Liver (tissue), 9 donors: ENCODE data around the gene JAKMIP3. TPM values are rescaled to one million over a fixed set of nuclear protein-coding genes. Genes with fewer than 3 reads are reported as not detected.

Experiments
- DNase-seq: peaks from one replicate; pipeline ENCODE4 v3.0.0-alpha.2; 2017; ENCODE audit warnings: low spot score
- H3K27ac ChIP-seq, 2 donors: one replicate each; pipeline ENCODE4 v1.7.0; 2013; ENCODE audit warnings: inconsistent platforms in 2 of 2, low read length in 2 of 2, control low read depth in 1 of 2, low read depth in 1 of 2, mild to moderate bottlenecking in 1 of 2
- H3K27me3 ChIP-seq, 4 donors: one replicate each; pipeline versions ENCODE4 v1.6.1 to v1.7.0; 2013; ENCODE audit warnings: low read length in 3 of 4, inconsistent platforms in 1 of 4, mild to moderate bottlenecking in 1 of 4, moderate library complexity in 1 of 4; ENCODE audit not compliant: control insufficient read depth in 4 of 4, insufficient read depth in 4 of 4
- H3K36me3 ChIP-seq, 4 donors: one replicate each; pipeline versions ENCODE4 v1.6.1 to v1.7.0; 2013; ENCODE audit warnings: low read length in 3 of 4, mild to moderate bottlenecking in 3 of 4, low read depth in 1 of 4, moderate library complexity in 1 of 4; ENCODE audit not compliant: control insufficient read depth in 4 of 4, insufficient read depth in 3 of 4
- H3K4me1 ChIP-seq, 4 donors: one replicate each; pipeline versions ENCODE4 v1.6.1 to v1.7.0; 2013; ENCODE audit warnings: low read length in 3 of 4, mild to moderate bottlenecking in 3 of 4, moderate library complexity in 1 of 4; ENCODE audit not compliant: control insufficient read depth in 4 of 4, insufficient read depth in 4 of 4
- H3K4me3 ChIP-seq, 3 donors: one replicate each; pipeline versions ENCODE4 v1.6.1 to v1.7.0; 2013; ENCODE audit warnings: low read length in 3 of 3, control low read depth in 1 of 3, low read depth in 1 of 3, mild to moderate bottlenecking in 1 of 3
- H3K9ac ChIP-seq, 2 donors: one replicate each; pipeline ENCODE4 v1.7.0; 2013; ENCODE audit warnings: low read length in 2 of 2, mild to moderate bottlenecking in 2 of 2, moderate library complexity in 2 of 2, control low read depth in 1 of 2, low read depth in 1 of 2
- H3K9me3 ChIP-seq, 4 donors: one replicate each; pipeline versions ENCODE4 v1.6.1 to v1.7.0; 2013; ENCODE audit warnings: low read length in 3 of 4; ENCODE audit not compliant: control insufficient read depth in 4 of 4
- CTCF ChIP-seq: fragments of 150-350 bp; IDR thresholded peaks from 2 replicates; pipeline ENCODE4 v1.5.1; 2017; ENCODE audit warnings: improper control_type of control experiment, low read depth, low read length; ENCODE audit not compliant: missing input control
- EGR1 ChIP-seq, 2 donors: IDR thresholded peaks; 2 replicates each; pipeline ENCODE4 v1.6.1; 2016 to 2018; ENCODE audit warnings: antibody characterized with exemption in 2 of 2, low read depth in 2 of 2
- FOXA1 ChIP-seq: IDR thresholded peaks from 2 replicates; pipeline ENCODE4 v1.6.1; 2016; ENCODE audit warnings: antibody characterized with exemption
- HNF4A ChIP-seq, 2 donors: conservative IDR thresholded peaks; 2 replicates each; pipeline ENCODE4 v1.6.1; 2016; ENCODE audit warnings: antibody characterized with exemption in 2 of 2, mild to moderate bottlenecking in 2 of 2
- HNF4G ChIP-seq: IDR thresholded peaks from 2 replicates; pipeline ENCODE4 v1.6.1; 2016; ENCODE audit warnings: antibody characterized with exemption
- JUND ChIP-seq, 2 donors: IDR thresholded peaks; 2 replicates each; pipeline ENCODE4 v1.6.1; 2016; ENCODE audit warnings: antibody characterized with exemption in 2 of 2
- NR2F2 ChIP-seq: IDR thresholded peaks from 2 replicates; pipeline ENCODE4 v1.6.1; 2016; ENCODE audit warnings: antibody characterized with exemption
- RAD21 ChIP-seq, 2 donors: IDR thresholded peaks; 2 replicates each; pipeline ENCODE4 v1.6.1; 2016; ENCODE audit warnings: antibody characterized with exemption in 2 of 2, mild to moderate bottlenecking in 2 of 2
- RXRA ChIP-seq, 2 donors: IDR thresholded peaks; 2 replicates each; pipeline ENCODE4 v1.6.1; 2017 to 2018; ENCODE audit warnings: antibody characterized with exemption in 2 of 2, mild to moderate bottlenecking in 1 of 2
- SP1 ChIP-seq: IDR thresholded peaks from 2 replicates; pipeline ENCODE4 v1.6.1; 2018; ENCODE audit warnings: antibody characterized with exemption, mild to moderate bottlenecking
- YY1 ChIP-seq: IDR thresholded peaks from 2 replicates; pipeline ENCODE4 v1.6.1; 2016; ENCODE audit warnings: antibody characterized with exemption, mild to moderate bottlenecking
- WGBS: extraction: QIAGEN DNeasy Blood & Tissue Kit; methylation state at CpG from one replicate; pipeline ENCODE4 v1.1.7; 2013; 5-methylcytosine and 5-hydroxymethylcytosine counted together
- polyA plus RNA-seq, 2 donors: library from polyadenylated mRNA; stranded (reverse) in 1 of 2; unstranded in 1 of 2; fragments of 200-250 nt in 1 of 2; fragments of >200 nt in 1 of 2; fragmentation: Nextera tagmentation in 1 of 2; extraction: Ambion mirVana in 1 of 2; gene quantifications; one replicate each; pipeline versions ENCODE4 v1.2.1 to v1.2.3, GENCODE V29; 2013 to 2015
- total RNA-seq, 2 donors: library from RNA; depleted of rRNA; stranded (reverse); fragments of >200 nt; gene quantifications; one replicate each; pipeline ENCODE4 v1.2.3, GENCODE V29; 2014
- TF ChIP-seq, protein P1 (sequence below): IDR thresholded peaks from 2 replicates; pipeline ENCODE4 v1.6.1; 2016; ENCODE audit warnings: antibody characterized with exemption, mild to moderate bottlenecking
- TF ChIP-seq, protein P2 (sequence below): IDR thresholded peaks from 2 replicates; pipeline ENCODE4 v1.6.1; 2016; ENCODE audit warnings: antibody characterized with exemption
- TF ChIP-seq, protein P3 (sequence below): IDR thresholded peaks from 2 replicates; pipeline ENCODE4 v1.6.1; 2016; ENCODE audit warnings: antibody characterized with exemption
- TF ChIP-seq, protein P4 (sequence below): IDR thresholded peaks from 2 replicates; pipeline ENCODE4 v1.6.1; 2016; ENCODE audit warnings: antibody characterized with exemption
- donor health status: healthy.
- donor health status: healthy.
- donor health status: healthy.
- donor health status: healthy.
- donor health status: healthy.

JAKMIP3 gene
- total and polyA plus RNA-seq, 4 donors, result 0.08 to 0.17 (median 0.09) TPM; not detected in 1

DNA sequence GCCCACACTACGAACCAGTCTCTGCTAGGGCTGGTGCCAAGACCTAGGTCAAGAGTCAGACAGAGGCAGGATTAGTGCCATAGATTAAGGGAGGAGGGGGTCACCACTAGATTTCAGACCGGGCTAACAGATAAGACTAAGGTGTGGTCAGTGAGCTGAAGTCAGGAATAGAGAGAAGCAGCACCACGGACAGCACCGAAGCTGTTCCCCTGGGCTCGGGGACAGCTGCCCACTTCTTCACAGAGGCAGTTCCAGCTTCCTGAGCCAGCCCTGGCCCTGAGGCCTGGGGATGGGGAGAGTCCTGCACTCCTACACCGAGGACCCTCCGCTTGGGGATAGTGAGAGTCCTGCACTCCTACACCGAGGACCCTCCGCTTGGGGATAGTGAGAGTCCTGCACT is 11.2 kb upstream of the JAKMIP3 start:
- Histone ChIP-seq H3K27ac (no peak overlapping the region), H3K9ac (no peak overlapping the region), H3K4me1 (no peaks in the 10 kb centered on the region), H3K36me3 (no peaks in the 10 kb centered on the region), H3K9me3 (peaks cover 8 to 22% (median 13%) of the 10 kb centered on the region in 4 donors), H3K4me3 (no peak overlapping the region), H3K27me3 (peaks cover 0 to 4% (median 0%) of the 10 kb centered on the region in 4 donors)
- no peak for DNase-seq
- 50% methylated on average over 9 of the region's 9 CpGs for WGBS
- TF ChIP-seq, protein P1, sequence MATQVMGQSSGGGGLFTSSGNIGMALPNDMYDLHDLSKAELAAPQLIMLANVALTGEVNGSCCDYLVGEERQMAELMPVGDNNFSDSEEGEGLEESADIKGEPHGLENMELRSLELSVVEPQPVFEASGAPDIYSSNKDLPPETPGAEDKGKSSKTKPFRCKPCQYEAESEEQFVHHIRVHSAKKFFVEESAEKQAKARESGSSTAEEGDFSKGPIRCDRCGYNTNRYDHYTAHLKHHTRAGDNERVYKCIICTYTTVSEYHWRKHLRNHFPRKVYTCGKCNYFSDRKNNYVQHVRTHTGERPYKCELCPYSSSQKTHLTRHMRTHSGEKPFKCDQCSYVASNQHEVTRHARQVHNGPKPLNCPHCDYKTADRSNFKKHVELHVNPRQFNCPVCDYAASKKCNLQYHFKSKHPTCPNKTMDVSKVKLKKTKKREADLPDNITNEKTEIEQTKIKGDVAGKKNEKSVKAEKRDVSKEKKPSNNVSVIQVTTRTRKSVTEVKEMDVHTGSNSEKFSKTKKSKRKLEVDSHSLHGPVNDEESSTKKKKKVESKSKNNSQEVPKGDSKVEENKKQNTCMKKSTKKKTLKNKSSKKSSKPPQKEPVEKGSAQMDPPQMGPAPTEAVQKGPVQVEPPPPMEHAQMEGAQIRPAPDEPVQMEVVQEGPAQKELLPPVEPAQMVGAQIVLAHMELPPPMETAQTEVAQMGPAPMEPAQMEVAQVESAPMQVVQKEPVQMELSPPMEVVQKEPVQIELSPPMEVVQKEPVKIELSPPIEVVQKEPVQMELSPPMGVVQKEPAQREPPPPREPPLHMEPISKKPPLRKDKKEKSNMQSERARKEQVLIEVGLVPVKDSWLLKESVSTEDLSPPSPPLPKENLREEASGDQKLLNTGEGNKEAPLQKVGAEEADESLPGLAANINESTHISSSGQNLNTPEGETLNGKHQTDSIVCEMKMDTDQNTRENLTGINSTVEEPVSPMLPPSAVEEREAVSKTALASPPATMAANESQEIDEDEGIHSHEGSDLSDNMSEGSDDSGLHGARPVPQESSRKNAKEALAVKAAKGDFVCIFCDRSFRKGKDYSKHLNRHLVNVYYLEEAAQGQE, result peak; percentile 91
- TF ChIP-seq RAD21 (IDR thresholded peaks at IDR 0.05) (no peak), HNF4G (no peak), FOXA1 (no peak), HNF4A (conservative IDR thresholded peaks at IDR 0.05) (no peak)
- TF ChIP-seq, protein P2, sequence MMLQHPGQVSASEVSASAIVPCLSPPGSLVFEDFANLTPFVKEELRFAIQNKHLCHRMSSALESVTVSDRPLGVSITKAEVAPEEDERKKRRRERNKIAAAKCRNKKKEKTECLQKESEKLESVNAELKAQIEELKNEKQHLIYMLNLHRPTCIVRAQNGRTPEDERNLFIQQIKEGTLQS, result no peak

DNA sequence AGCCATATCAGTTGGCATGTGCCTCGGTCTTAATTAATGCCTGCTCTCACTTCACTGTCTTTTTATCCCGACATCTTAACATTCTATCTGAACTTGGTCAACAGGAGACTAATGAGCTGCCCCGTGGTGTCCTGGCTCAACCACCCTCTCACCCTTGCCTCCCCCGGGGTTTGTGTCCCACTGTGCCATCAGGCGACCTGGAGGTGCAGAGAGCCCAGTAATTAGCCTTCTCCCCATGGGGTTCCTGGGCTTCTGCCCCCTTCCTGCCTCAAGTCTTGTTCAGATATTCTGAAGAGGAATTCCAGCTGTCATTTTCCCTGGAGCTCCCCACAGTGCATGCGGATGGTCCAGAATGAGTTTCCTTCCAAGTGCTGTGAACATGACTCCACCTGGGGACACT is 10.1 kb upstream of the JAKMIP3 start:
- Histone ChIP-seq H3K9me3 (peaks cover 8 to 22% (median 12%) of the 10 kb centered on the region in 4 donors), H3K4me1 (no peaks in the 10 kb centered on the region), H3K4me3 (no peak overlapping the region), H3K27ac (no peak overlapping the region), H3K9ac (no peak overlapping the region), H3K27me3 (peaks cover 0 to 4% (median 0%) of the 10 kb centered on the region in 4 donors), H3K36me3 (no peaks in the 10 kb centered on the region)
- 70% methylated on average over 6 of the region's 6 CpGs for WGBS
- no peak for DNase-seq
- no peak for TF ChIP-seq RXRA (IDR thresholded peaks at IDR 0.05)
- no peak for TF ChIP-seq NR2F2
- TF ChIP-seq CTCF, result no peak
- no peak for TF ChIP-seq FOXA1
- no peak for TF ChIP-seq JUND (IDR thresholded peaks at IDR 0.05)
- TF ChIP-seq EGR1 (IDR thresholded peaks at IDR 0.05; ENCODE audit: low read depth in 2 of 2), result no peak
- no peak for TF ChIP-seq HNF4A (conservative IDR thresholded peaks at IDR 0.05)
- TF ChIP-seq YY1, result no peak
- TF ChIP-seq SP1, result no peak
- TF ChIP-seq, protein P3, sequence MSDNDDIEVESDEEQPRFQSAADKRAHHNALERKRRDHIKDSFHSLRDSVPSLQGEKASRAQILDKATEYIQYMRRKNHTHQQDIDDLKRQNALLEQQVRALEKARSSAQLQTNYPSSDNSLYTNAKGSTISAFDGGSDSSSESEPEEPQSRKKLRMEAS, result no peak
- TF ChIP-seq, protein P4, sequence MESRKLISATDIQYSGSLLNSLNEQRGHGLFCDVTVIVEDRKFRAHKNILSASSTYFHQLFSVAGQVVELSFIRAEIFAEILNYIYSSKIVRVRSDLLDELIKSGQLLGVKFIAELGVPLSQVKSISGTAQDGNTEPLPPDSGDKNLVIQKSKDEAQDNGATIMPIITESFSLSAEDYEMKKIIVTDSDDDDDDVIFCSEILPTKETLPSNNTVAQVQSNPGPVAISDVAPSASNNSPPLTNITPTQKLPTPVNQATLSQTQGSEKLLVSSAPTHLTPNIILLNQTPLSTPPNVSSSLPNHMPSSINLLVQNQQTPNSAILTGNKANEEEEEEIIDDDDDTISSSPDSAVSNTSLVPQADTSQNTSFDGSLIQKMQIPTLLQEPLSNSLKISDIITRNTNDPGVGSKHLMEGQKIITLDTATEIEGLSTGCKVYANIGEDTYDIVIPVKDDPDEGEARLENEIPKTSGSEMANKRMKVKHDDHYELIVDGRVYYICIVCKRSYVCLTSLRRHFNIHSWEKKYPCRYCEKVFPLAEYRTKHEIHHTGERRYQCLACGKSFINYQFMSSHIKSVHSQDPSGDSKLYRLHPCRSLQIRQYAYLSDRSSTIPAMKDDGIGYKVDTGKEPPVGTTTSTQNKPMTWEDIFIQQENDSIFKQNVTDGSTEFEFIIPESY, result no peak
